Retinal pigment epithelial cell (primary cell): Measurements from ENCODE around the gene LPAR1.

Source experiments
- DNase-seq: peaks from one replicate; pipeline ENCODE4 v3.0.0-alpha.2; 2010; ENCODE audit warnings: low read depth
- H3K4me3 ChIP-seq: 2 replicates; pipeline ENCODE4 v1.5.1; 2011; ENCODE audit warnings: mild to moderate bottlenecking, low read length, control low read depth, moderate library complexity
- TF ChIP-seq, protein P1 (sequence below): conservative IDR thresholded peaks from 2 replicates; pipeline ENCODE4 v1.5.1; 2011; ENCODE audit warnings: low read depth, low read length, control low read depth, inconsistent platforms

LPAR1 gene

DNA sequence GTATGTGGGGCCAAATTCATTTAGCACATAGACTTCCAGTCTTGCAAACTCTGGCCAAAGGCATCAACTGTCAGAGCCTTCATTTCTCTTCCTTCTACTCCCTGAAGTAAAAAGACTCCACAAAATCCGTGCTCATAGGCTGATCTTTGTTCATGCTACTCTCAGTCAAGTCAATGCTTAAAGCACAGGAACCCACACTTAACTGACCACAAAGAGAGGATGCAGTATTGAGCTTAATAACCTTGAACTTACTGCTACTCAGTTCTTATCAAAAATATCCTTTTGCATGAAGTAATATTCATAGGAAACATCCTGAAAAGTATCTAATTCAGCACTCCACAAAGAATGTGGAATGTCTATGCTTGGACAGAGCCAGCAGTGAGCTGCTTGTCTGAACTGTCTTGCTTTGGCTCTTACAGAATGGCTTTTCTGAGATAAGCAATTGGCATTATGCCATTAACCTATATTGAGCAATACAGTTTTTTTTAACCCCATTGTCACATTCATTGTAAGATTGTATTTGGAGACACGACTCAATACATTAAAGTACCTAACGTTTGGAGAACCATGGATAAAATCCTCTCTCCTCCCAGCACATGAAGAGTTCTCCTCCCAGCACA, 21.7 kb downstream of the LPAR1 start:
- no peak for DNase-seq
- no peak overlapping the region for H3K4me3 ChIP-seq
- TF ChIP-seq, protein P1, sequence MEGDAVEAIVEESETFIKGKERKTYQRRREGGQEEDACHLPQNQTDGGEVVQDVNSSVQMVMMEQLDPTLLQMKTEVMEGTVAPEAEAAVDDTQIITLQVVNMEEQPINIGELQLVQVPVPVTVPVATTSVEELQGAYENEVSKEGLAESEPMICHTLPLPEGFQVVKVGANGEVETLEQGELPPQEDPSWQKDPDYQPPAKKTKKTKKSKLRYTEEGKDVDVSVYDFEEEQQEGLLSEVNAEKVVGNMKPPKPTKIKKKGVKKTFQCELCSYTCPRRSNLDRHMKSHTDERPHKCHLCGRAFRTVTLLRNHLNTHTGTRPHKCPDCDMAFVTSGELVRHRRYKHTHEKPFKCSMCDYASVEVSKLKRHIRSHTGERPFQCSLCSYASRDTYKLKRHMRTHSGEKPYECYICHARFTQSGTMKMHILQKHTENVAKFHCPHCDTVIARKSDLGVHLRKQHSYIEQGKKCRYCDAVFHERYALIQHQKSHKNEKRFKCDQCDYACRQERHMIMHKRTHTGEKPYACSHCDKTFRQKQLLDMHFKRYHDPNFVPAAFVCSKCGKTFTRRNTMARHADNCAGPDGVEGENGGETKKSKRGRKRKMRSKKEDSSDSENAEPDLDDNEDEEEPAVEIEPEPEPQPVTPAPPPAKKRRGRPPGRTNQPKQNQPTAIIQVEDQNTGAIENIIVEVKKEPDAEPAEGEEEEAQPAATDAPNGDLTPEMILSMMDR: no peak

DNA sequence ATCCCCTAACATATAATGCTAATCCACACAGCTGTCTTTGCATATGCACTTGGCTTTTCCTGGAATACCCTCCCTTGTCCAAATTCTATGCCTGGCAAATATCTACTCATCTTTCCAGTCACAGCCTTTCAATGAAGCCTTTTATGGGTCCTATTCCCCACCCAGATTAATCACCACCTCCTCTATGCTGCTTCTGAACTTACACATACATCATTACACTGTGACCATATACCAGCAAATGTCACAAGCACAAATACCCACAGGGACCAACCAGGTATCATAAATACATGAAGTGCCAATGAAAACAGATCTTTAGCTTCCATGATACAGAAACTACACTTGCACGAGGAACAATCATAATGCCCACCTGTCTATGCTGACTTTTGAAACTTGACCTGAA, 22.3 kb downstream of the LPAR1 start:
- TF ChIP-seq, protein P1: no peak
- no peak overlapping the region for H3K4me3 ChIP-seq
- no peak for DNase-seq

DNA sequence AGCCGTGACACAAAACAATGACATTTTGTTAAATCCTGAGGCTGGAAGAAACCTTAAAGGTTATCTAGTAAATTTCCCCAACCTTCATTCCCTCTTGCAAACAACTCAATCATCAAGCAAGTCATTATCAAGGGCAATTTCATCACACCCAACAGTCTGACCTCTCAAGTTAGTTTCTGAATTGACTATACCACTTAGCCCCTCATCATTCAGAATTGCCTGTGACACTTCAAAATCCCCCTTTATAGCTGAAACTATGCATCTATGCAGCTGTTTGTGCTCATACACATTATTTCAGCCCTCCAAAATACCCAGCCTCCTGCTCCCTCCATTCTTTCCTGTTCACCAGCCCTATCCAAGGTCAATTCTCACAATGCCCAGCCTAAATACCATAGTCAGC, 24.6 kb downstream of the LPAR1 start:
- no peak for DNase-seq
- TF ChIP-seq, protein P1: no peak
- H3K4me3 ChIP-seq: no peak overlapping the region

DNA sequence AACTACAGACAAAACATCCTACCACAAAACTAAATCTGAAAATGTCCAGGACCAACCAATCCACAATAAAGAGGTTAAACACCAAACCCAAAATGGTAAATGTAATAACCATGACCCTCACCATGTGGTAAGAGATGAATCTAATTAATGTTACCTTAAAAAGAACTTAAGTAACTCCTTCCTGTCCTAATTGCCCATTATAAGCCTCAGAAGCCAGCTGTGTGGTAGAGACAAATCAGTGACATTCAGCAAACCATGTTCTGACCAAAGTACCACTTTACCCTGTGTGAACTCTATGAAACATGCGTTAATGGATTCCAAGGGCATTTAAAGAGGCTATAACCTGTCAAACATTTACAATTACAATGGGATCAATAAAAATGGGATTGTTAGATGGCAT, 25.0 kb downstream of the LPAR1 start:
- DNase-seq: no peak
- TF ChIP-seq, protein P1: no peak
- H3K4me3 ChIP-seq: no peak overlapping the region

GRCh38 chr9:111008158-111009075, 29.9 kb downstream of the LPAR1 start:
- no peak overlapping the region for H3K4me3 ChIP-seq

GRCh38 chr9:111005746-111006470, 32.4 kb downstream of the LPAR1 start:
- DNase-seq: no peak
- no peak overlapping the region for H3K4me3 ChIP-seq
- TF ChIP-seq, protein P1: no peak

More at GRCh38 chr9:111008158-111009075, 29.9 kb downstream of the LPAR1 start:
- TF ChIP-seq, protein P1: no peak
- no peak for DNase-seq
